NCI-H748 (cell line): ENCODE measurements around the gene GABPA.

Experiments
- DNase-seq: peaks from one replicate; lab custom pipeline; 2025; ENCODE audit not compliant: unreplicated experiment; lab: John Stamatoyannopoulos, UW

Gene GABPA

GRCh38 chr21:25807191-25807590 is 72.4 kb downstream of the GABPA start:
- no peak for DNase-seq

- no peak for DNase-seq
These were observed 74.2 kb downstream of the GABPA start for GRCh38 chr21:25809013-25809412.

GRCh38 chr21:25811186-25811585 is 76.4 kb downstream of the GABPA start:
- no peak for DNase-seq

- no peak for DNase-seq
These were observed 79.1 kb downstream of the GABPA start for GRCh38 chr21:25813917-25814316.

- no peak for DNase-seq
These were observed 83.3 kb downstream of the GABPA start for GRCh38 chr21:25818121-25818520.

- no peak for DNase-seq
These were observed 83.8 kb downstream of the GABPA start for GRCh38 chr21:25818551-25818950.
